Astrocyte of the spinal cord (primary cell): ENCODE data around the gene PRDM11.
A peak's percentile ranks its signal among the peaks of the same experiment; 100 is the strongest.

Experiments used
- DNase-seq: peaks from one replicate; pipeline ENCODE4 v3.0.0; 2011; ENCODE audit warnings: low read depth, low spot score
- H3K4me3 ChIP-seq: 2 replicates; pipeline ENCODE4 v1.5.1; 2011; ENCODE audit warnings: low read depth, mild to moderate bottlenecking, low read length, moderate library complexity
- in situ Hi-C: cut with HindIII; loops from 2 replicates; pipeline ENCODE4 v1.10.0; 2017; ENCODE audit warnings: low sequenced_read_pairs
- TF ChIP-seq, protein P1 (sequence below): IDR thresholded peaks from 2 replicates; pipeline ENCODE4 v1.5.1; 2012; ENCODE audit warnings: low read depth, mild to moderate bottlenecking, low read length, inconsistent platforms

Gene PRDM11

GRCh38 chr11:45104006-45104789 is 42.2 kb upstream of the PRDM11 start:
- in situ Hi-C loops, result loop anchor here (25.0 kb wide), 1 partner anchor 233 kb away; no protein-coding TSS in a partner anchor
- H3K4me3 ChIP-seq, result no peak overlapping the region
- TF ChIP-seq, protein P1, sequence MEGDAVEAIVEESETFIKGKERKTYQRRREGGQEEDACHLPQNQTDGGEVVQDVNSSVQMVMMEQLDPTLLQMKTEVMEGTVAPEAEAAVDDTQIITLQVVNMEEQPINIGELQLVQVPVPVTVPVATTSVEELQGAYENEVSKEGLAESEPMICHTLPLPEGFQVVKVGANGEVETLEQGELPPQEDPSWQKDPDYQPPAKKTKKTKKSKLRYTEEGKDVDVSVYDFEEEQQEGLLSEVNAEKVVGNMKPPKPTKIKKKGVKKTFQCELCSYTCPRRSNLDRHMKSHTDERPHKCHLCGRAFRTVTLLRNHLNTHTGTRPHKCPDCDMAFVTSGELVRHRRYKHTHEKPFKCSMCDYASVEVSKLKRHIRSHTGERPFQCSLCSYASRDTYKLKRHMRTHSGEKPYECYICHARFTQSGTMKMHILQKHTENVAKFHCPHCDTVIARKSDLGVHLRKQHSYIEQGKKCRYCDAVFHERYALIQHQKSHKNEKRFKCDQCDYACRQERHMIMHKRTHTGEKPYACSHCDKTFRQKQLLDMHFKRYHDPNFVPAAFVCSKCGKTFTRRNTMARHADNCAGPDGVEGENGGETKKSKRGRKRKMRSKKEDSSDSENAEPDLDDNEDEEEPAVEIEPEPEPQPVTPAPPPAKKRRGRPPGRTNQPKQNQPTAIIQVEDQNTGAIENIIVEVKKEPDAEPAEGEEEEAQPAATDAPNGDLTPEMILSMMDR, result no peak
- DNase-seq, result no peak

- no peak for DNase-seq
- no peak overlapping the region for H3K4me3 ChIP-seq
- TF ChIP-seq, protein P1, result no peak
- in situ Hi-C loops, result loop anchor here (25.0 kb wide), 1 partner anchor 233 kb away; no protein-coding TSS in a partner anchor
Observed at GRCh38 chr11:45104790-45105084, 41.7 kb upstream of the PRDM11 start.

GRCh38 chr11:45105233-45105983 is 41.0 kb upstream of the PRDM11 start:
- TF ChIP-seq, protein P1, result peak; percentile 94
- DNase-seq, result peak; percentile 66
- H3K4me3 ChIP-seq, result no peak overlapping the region
- in situ Hi-C loops, result loop anchor here (25.0 kb wide), 1 partner anchor 232 kb away; no protein-coding TSS in a partner anchor

GRCh38 chr11:45105984-45106375 is 40.5 kb upstream of the PRDM11 start:
- in situ Hi-C loops, result loop anchor here (25.0 kb wide), 1 partner anchor 231 kb away; no protein-coding TSS in a partner anchor
- no peak for DNase-seq
- TF ChIP-seq, protein P1, result no peak
- no peak overlapping the region for H3K4me3 ChIP-seq

DNA sequence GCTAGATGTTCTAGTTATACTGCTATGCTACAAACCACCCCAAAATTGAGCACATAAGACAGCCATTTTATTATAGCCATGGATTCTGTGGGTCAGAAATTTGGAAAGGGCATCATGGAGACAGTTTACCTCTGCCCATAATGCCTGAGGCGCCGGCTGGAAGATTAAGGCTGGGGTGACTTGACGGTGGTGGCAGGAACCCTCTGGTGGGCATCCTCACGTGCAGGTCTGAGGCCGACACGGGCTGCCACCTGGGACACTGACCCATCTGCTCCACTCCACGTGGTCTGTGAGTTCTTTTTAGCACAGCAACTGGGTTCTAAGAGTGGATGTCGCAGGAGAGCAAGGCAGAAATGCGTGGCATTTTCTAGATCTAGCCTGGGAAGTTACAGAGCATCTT is 40.0 kb upstream of the PRDM11 start:
- TF ChIP-seq, protein P1, result no peak
- in situ Hi-C loops, result loop anchor here (25.0 kb wide), 1 partner anchor 231 kb away; no protein-coding TSS in a partner anchor
- no peak overlapping the region for H3K4me3 ChIP-seq
- DNase-seq, result no peak

- TF ChIP-seq, protein P1, result no peak
- in situ Hi-C loops, result loop anchor here (25.0 kb wide), 1 partner anchor 230 kb away; no protein-coding TSS in a partner anchor
- no peak overlapping the region for H3K4me3 ChIP-seq
- no peak for DNase-seq
Observed at GRCh38 chr11:45107029-45107428, 39.4 kb upstream of the PRDM11 start.
